DMS53 treated with DMSO at 0.1 percent for 48 hours (cell line): Measurements from ENCODE around the gene OR56A3.
"Not testable (repeated sequence)": the region's sequence is repeated elsewhere in the genome, so short reads cannot be mapped to it uniquely, and the experiment has no call there.

Source experiments
- DNase-seq: peaks from one replicate; lab custom pipeline; 2025; ENCODE audit not compliant: unreplicated experiment; lab: John Stamatoyannopoulos, UW

The OR56A3 gene

DNA sequence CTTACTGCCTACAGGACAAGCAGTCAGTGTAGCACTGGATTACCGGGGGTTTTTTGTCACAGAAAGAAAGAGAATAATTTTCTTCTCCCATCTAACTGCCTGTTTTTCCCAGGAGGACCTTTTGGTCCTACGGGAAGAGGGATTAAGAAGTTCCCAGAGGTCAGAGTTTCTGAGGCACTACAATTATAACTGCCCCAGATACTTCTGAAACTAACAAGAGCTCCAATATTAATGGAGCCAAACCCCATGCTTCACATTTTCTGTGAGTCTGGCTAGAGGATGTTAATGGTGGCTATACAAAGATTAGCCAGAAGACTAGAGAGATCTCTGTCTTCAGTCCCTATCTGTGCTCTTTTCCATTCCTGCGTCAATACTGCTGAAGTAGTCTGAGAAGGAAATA, at the start of gene OR56A3:
Gene OR56A3 (plus strand): TSS at position 301 of the 400 bp plus-strand sequence. CDS start 5,096 bp downstream, outside the sequence.
- DNase-seq, result no peak

DNA sequence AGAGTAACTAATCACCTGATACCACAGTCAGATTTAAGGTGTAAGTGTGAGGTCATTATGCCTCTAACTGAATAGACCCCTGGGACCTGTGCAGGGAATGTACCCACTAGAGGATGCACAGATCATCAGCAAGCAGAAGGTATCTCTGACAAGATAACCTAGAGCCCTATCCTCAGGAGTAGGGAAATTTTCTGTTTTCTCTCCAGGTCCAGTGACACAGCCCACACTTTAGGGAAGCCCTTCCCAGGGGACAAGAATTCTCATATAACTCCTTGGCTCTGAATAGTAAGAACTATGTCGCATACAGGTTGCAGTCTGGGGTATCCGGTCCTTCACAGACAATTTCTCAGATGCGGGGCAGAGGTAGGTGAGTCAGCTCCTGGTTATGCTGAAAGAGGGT, 49.1 kb upstream of the OR56A3 start, which contains the start of gene OR52E5:
Gene OR52E5 (plus strand): TSS at position 301 of the 400 bp plus-strand sequence. CDS start 7,569 bp downstream, outside the sequence.
- no peak for DNase-seq

DNA sequence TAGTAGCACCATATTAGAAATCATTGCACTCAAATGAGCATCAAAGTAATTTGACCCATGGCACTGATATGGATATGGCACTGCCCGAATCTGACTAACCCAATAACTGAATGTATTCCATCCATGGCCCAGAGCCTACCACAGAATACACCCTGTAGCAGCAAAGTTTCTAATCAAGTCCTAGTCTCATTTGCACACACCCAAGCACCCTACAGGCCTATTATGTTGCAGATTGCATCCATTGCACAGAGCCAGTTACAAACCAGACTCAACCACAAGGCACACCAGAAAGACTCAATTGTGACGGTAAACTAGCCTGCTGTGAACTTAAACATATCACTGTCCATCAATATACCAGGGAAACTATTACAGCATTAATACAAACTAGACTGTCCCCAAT, 42.5 kb upstream of the OR56A3 start:
- DNase-seq, result no peak

- no peak for DNase-seq
Observed at GRCh38 chr11:5910540-5910939, 31.5 kb upstream of the OR56A3 start.

DNA sequence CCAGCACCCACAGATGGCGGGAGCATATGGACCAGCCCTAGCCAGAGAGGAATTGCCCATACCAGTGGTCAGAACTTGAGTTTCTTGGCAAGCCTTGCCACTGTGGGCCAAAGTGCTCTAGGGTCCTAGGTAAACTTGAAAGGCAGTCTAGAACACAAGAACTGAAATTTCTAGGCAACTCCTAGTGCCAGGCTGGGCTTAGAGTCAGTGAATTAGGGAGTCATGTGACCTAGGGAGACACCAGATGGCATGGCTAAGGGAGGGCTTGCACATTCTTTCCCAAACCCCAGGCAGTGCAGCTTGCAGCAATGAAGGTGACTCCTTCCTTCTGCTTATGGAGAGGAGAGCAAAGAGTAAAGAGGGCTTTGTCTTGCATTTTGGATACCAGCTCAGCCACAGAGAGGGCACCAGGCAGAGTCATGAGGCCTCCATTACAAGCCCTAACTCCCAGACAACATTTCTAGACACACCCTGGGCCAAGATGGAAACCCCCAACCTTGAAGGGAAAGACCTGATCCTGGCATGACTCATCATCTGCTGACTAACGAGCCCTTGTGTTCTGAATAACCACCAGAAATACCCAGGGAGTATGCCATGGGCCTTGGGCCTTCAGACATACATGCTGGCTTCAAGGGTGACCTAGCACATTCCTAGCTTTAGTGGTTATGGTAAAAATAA, 19.2 kb upstream of the OR56A3 start:
- no peak for DNase-seq

DNA sequence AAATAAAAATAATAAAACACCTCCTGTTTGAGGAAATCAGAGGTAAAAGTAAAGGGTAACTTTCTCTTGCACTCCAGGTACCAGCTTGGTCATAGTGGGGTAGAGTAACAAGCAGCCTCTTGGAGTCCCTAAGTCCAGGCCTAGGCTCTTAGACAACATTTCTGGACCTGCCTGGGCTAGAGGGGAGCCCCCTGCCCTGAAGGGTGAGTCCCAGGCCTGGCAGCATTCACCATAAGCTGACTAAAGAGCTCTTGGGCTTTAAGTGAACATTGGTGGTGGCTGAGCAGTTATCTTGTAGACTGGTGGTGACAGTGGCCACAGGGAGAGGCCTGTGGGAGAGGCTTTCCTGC, 18.6 kb upstream of the OR56A3 start:
- DNase-seq, result no peak

GRCh38 chr11:5923794-5924193, 18.3 kb upstream of the OR56A3 start:
- DNase-seq, result no peak

DNA sequence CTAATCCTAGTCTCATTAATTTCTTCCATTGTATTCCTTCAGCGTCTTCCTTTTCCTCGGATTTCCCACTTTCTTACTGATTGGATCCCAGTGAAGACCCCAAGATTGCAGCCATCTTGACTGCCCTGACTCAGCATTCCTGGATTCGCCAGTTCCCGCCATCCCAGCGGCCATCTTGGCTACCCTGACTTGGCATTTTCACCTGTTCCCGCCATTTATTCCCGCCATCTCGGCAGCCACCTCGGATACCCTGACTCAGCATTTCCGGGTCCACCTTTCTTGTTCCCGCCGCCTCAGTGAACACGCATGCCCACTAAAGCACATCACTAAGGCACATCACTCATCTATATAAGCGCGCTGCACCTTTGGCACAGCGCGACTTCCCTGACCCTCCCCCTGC, 13.8 kb upstream of the OR56A3 start:
- DNase-seq, result no peak

DNA sequence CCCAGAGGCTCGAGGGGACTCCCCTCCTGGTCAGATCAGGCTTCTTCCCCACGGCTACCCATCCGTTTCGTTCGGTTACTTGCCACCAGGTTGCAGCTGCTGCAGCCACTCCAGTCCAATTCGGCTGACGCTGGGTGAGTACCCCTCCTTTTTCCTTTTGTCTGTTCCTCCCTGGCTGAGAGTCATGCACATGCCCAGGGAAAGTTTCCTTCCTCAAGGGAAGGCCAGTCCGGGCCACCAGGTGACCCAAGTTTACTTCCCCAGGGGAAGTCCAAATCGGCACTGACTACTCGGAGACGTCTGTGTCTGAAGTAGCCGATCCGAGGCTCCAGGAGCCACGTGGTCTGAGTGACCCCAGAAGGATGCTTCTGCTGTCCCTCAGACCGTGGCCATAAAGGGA, 13.2 kb upstream of the OR56A3 start:
- no peak for DNase-seq

DNA sequence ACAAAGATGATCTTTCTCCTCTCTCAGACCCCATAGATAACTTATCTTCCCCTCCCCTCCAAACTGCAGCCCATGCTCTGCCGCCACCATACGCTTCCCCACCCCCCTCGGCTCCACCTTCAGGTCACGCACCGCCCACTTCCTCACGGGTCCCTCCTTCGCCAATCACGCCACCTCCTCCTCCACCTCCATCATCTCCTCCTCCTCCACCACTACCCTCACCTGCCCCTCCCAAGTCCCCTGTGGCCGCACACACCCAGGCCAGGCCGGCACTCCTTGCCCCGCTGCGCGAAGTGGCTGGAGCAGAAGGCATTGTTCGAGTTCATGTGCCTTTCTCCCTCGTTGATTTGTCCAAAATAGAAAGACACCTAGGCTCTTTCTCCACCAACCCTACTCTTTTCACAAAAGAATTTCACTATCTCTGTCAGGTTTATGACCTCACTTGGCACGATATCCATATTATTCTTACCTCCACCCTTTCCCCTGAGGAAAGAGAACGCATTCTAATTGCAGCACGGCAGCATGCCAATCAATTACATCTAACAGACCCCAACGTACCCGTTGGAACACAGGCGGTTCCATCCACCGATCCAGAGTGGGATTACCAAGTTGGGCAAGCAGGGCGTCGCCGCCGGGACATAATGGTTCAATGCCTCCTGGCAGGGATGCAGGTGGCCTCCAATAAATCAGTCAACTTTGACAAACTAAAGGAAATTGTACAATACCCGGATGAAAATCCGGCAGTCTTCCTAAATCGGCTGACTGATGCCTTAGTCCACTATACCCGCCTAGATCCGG, 12.3 kb upstream of the OR56A3 start:
- no peak for DNase-seq

GRCh38 chr11:5930614-5931013, 11.4 kb upstream of the OR56A3 start:
- no peak for DNase-seq

DNA sequence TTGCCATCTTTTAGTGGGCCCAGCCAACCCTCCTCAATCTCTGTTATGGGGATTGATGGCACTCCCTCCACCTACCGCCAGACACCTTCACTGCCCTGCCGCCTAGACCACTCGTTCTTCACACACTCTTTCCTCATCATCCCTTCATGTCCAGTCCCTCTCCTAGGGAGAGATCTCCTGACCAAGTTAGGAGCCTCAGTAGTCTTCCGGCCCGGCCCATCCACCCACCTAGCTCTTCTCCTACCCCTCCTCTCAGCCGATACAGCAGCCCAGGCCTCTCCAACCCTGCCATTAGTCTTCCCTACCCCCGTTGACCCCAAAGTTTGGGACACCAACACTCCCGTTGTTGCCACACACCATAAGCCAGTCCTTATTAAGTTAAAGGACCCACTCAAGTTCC, 11.0 kb upstream of the OR56A3 start:
- DNase-seq, result no peak

GRCh38 chr11:5932671-5933070, 9.4 kb upstream of the OR56A3 start:
- DNase-seq, result no peak

GRCh38 chr11:5933116-5933515, 8.9 kb upstream of the OR56A3 start:
- no peak for DNase-seq

GRCh38 chr11:5937868-5938602, 4.0 kb upstream of the OR56A3 start:
- DNase-seq, result peak; percentile 86

DNA sequence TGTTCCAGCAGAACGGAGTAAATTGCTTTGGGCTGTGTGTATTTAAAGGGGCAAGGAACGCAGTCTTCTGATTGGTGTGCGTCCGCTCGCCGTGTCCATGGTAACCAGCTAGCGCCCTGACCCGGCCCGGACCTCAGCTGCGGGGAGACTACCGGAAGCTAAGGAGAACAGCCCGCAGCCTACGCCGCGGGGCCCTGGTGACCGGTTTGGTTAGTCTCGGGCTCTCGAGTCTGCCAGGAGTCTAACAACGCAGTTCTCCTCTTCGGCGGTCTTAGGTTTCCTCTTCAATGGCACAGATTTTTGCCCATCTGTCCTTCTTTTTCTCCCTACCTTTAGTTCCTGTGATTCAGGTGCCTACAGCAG, 3.5 kb upstream of the OR56A3 start:
- DNase-seq, result peak; percentile 62

GRCh38 chr11:5940748-5941147, 1.3 kb upstream of the OR56A3 start:
- DNase-seq, result no peak

DNA sequence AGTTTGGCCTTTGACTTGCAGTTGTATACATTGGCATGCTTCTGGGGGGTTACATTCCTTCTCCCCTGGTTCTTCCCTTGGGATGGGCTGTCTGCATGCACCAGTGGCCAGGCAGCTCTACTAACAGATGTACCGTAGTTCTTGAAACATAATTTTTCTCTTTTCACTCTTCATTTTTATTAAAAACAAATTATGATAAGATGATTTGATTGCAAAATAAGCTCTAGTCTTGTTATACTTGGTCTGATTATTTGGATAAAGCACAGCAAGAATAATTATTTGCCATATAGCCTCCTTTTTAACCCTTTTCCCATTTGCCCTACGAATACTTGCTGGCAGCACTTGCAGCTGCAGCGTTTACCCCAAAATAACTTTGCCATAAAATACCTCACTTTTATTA, 13.5 kb downstream of the OR56A3 start:
- DNase-seq, result no peak

- not testable (repeated sequence) for DNase-seq
Observed at GRCh38 chr11:5960704-5961320, 18.8 kb downstream of the OR56A3 start.

DNA sequence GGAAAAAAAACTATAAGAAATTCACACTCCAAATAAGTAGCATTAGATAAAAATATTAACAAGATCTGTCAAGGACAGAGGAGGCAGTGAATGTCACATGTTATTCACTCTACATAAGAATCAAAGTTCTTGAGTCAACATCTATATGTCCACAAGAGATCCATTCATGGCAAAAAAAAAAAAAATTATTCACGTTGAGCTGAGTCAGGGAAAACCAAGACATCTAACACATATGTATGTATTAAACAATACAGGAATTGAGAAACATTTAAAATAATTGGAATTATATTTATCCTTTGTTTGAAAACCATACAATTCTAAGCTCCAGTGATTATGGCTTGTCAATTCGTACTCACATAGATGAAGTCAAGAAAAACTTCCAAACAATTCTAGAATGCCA, 24.9 kb downstream of the OR56A3 start:
- no peak for DNase-seq

DNA sequence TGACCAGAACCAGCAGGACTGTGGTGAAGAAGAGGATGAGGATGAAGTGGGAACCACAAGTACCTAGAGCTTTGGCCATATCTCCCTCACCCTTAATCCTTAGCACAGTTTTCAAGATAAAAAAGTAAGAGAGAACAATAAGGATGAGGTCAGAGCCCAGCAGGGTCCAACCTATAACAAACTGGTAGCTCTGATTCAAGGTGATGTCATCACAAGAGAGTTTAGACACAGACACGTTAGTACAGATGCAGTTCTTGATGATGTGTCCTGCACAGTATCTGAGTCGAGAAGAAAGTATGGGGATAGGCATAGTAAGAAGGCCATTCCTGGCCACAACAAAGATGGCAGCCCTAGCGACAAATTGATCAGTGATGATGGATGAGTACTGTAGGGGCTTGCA, 25.7 kb downstream of the OR56A3 start:
- no peak for DNase-seq
